Muscle layer of duodenum (tissue), 2 donors: ENCODE results near the gene ARHGAP42.

Experiments used
- H3K27ac ChIP-seq: one replicate; pipeline ENCODE4 v1.7.0; 2013; ENCODE audit warnings: mild to moderate bottlenecking, low read length
- H3K27me3 ChIP-seq: one replicate; pipeline ENCODE4 v1.7.0; 2013; ENCODE audit warnings: low read depth, mild to moderate bottlenecking, control low read depth, low read length
- H3K36me3 ChIP-seq, 2 donors: one replicate each; pipeline ENCODE4 v1.7.0; 2013; ENCODE audit warnings: low read length in 2 of 2, control low read depth in 1 of 2, mild to moderate bottlenecking in 1 of 2; ENCODE audit not compliant: insufficient read depth in 2 of 2, control insufficient read depth in 1 of 2
- H3K4me1 ChIP-seq, 2 donors: one replicate each; pipeline ENCODE4 v1.7.0; 2013; ENCODE audit warnings: low read length in 2 of 2, mild to moderate bottlenecking in 2 of 2, control low read depth in 1 of 2, moderate library complexity in 1 of 2; ENCODE audit not compliant: insufficient read depth in 2 of 2, control insufficient read depth in 1 of 2
- H3K4me3 ChIP-seq, 2 donors: one replicate each; pipeline ENCODE4 v1.7.0; 2013; ENCODE audit warnings: low read length in 2 of 2, low read depth in 1 of 2, mild to moderate bottlenecking in 1 of 2
- H3K9me3 ChIP-seq, 2 donors: one replicate each; pipeline ENCODE4 v1.7.0; 2013; ENCODE audit warnings: low read length in 2 of 2, control low read depth in 1 of 2, mild to moderate bottlenecking in 1 of 2; ENCODE audit not compliant: control insufficient read depth in 1 of 2
- donor health status: healthy.

Gene ARHGAP42

GRCh38 chr11:100682247-100682969, 4.7 kb upstream of the ARHGAP42 start:
- no peak overlapping the region for H3K4me3 ChIP-seq
- no peaks in the 10 kb centered on the region for H3K27me3 ChIP-seq
- no peaks in the 10 kb centered on the region for H3K9me3 ChIP-seq
- no peak overlapping the region for H3K27ac ChIP-seq
- H3K36me3 ChIP-seq = no peaks in the 10 kb centered on the region
- H3K4me1 ChIP-seq = peaks cover 0 to 7% of the 10 kb centered on the region in 2 donors

GRCh38 chr11:100683126-100683525, 4.0 kb upstream of the ARHGAP42 start:
- Histone ChIP-seq H3K27ac (no peak overlapping the region), H3K4me1 (peaks cover 0 to 7% of the 10 kb centered on the region in 2 donors), H3K36me3 (no peaks in the 10 kb centered on the region)

GRCh38 chr11:100684101-100685065, 2.7 kb upstream of the ARHGAP42 start:
- no peaks in the 10 kb centered on the region for H3K36me3 ChIP-seq
- peaks cover 7 to 13% of the 10 kb centered on the region in 2 donors for H3K4me1 ChIP-seq
- no peaks in the 10 kb centered on the region for H3K27me3 ChIP-seq
- H3K4me3 ChIP-seq = no peak overlapping the region
- H3K9me3 ChIP-seq = no peaks in the 10 kb centered on the region
- no peak overlapping the region for H3K27ac ChIP-seq

More at GRCh38 chr11:100683126-100683525, 4.0 kb upstream of the ARHGAP42 start:
- Histone ChIP-seq H3K9me3 (no peaks in the 10 kb centered on the region), H3K27me3 (no peaks in the 10 kb centered on the region), H3K4me3 (no peak overlapping the region)

GRCh38 chr11:100686476-100687053, 523 bp upstream of the ARHGAP42 start:
- Histone ChIP-seq H3K9me3 (no peaks in the 10 kb centered on the region), H3K4me3 (peak overlapping the region; percentile 42 to 77), H3K27me3 (no peaks in the 10 kb centered on the region), H3K4me1 (peaks cover 8 to 19% of the 10 kb centered on the region in 2 donors), H3K36me3 (no peaks in the 10 kb centered on the region), H3K27ac (peak overlapping the region; percentile 8)

GRCh38 chr11:100687630-100688395, 725 bp downstream of the ARHGAP42 start:
- peak overlapping the region; percentile 74 for H3K27ac ChIP-seq
- peaks cover 8 to 19% of the 10 kb centered on the region in 2 donors for H3K4me1 ChIP-seq
- H3K27me3 ChIP-seq = no peaks in the 10 kb centered on the region
- no peaks in the 10 kb centered on the region for H3K36me3 ChIP-seq
- no peaks in the 10 kb centered on the region for H3K9me3 ChIP-seq
- peak overlapping the region; percentile 47 to 77 for H3K4me3 ChIP-seq

GRCh38 chr11:100689141-100689540, 2.1 kb downstream of the ARHGAP42 start:
- no peak overlapping the region for H3K27ac ChIP-seq
- H3K9me3 ChIP-seq = no peaks in the 10 kb centered on the region
- peaks cover 8 to 19% of the 10 kb centered on the region in 2 donors for H3K4me1 ChIP-seq
- no peaks in the 10 kb centered on the region for H3K36me3 ChIP-seq
- peak overlapping the region; percentile 34 to 47 for H3K4me3 ChIP-seq
- no peaks in the 10 kb centered on the region for H3K27me3 ChIP-seq

- H3K4me1 ChIP-seq = peaks cover 8 to 12% of the 10 kb centered on the region in 2 donors
- H3K27ac ChIP-seq = no peak overlapping the region
- H3K9me3 ChIP-seq = no peaks in the 10 kb centered on the region
- H3K36me3 ChIP-seq = no peaks in the 10 kb centered on the region
- no peak overlapping the region for H3K4me3 ChIP-seq
- H3K27me3 ChIP-seq = no peaks in the 10 kb centered on the region
Observed at GRCh38 chr11:100691896-100692653, 5.0 kb downstream of the ARHGAP42 start.

- Histone ChIP-seq H3K4me3 (no peak overlapping the region), H3K9me3 (no peaks in the 10 kb centered on the region), H3K4me1 (no peaks in the 10 kb centered on the region), H3K36me3 (peaks cover 0 to 5% of the 10 kb centered on the region in 2 donors), H3K27me3 (no peaks in the 10 kb centered on the region), H3K27ac (no peak overlapping the region)
Observed at GRCh38 chr11:100695911-100696310, 8.8 kb downstream of the ARHGAP42 start.

GRCh38 chr11:100703139-100703538, 16.1 kb downstream of the ARHGAP42 start:
- H3K27me3 ChIP-seq = no peaks in the 10 kb centered on the region
- no peak overlapping the region for H3K27ac ChIP-seq
- no peak overlapping the region for H3K4me3 ChIP-seq
- no peaks in the 10 kb centered on the region for H3K4me1 ChIP-seq
- H3K36me3 ChIP-seq = peaks cover 0 to 10% of the 10 kb centered on the region in 2 donors
- peaks cover 0 to 4% of the 10 kb centered on the region in 2 donors for H3K9me3 ChIP-seq
